PFSK-1 (cell line): ENCODE results near the gene DNAH8.

ENCODE experiments used
- POLR2AphosphoS5 ChIP-seq: IDR thresholded peaks from 2 replicates; pipeline ENCODE4 v1.6.1; 2012; ENCODE audit warnings: low read depth, mild to moderate bottlenecking, control low read depth, low read length, moderate library complexity
- SIN3A ChIP-seq: IDR thresholded peaks from 2 replicates; pipeline ENCODE4 v1.6.1; 2012; ENCODE audit warnings: mild to moderate bottlenecking, low read length, moderate library complexity, borderline replicate concordance; ENCODE audit not compliant: insufficient read depth
- TAF1 ChIP-seq: IDR thresholded peaks from 2 replicates; pipeline ENCODE4 v1.6.1; 2012; ENCODE audit warnings: low read length, control low read depth, borderline replicate concordance; ENCODE audit not compliant: insufficient read depth

GRCh38 chr6:39040080-39040673 is 325.1 kb downstream of the DNAH8 start:
- no peak for TF ChIP-seq TAF1
- TF ChIP-seq SIN3A = no peak
- no peak for TF ChIP-seq POLR2AphosphoS5
